Measurements from ENCODE around the gene CCDC85C.
A peak's percentile ranks its signal among the peaks of the same experiment; 100 is the strongest.

CCDC85C gene

DNA sequence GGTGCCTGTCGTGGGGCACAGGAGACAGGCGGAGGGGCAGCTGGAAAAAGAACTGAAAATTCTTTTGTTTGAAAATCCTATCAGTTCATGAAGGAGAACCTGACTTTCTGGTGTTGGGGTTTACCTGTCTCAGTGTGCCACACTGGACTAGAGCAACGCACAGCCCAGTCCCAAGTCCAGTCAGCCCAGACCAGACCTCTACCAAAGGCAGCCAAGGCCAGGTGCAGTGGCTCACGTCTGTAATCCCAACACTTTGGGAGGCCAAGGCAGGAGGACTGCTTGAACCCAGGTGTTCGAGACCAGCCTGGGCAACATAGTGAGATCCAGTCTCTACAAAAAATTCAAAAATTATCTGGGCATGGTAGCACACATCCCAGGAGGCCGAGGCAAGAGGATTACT, 4.6 kb downstream of the CCDC85C start:
- no peak overlapping the region for H3K4me3 ChIP-seq (ENCODE audit: low read length)
- no peaks in the 10 kb centered on the region for H3K9me3 ChIP-seq (ENCODE audit: control insufficient read depth, low read length)
- H3K4me1 ChIP-seq (ENCODE audit: control insufficient read depth, insufficient read depth, low read length), result peaks cover 85% of the 10 kb centered on the region
- H3K36me3 ChIP-seq (ENCODE audit: control insufficient read depth, insufficient read depth, low read length), result no peaks in the 10 kb centered on the region
- peak overlapping the region; percentile 41 for H3K9ac ChIP-seq (ENCODE audit: low read length)
- H3K27me3 ChIP-seq (ENCODE audit: control insufficient read depth, insufficient read depth, low read length), result no peaks in the 10 kb centered on the region

DNA sequence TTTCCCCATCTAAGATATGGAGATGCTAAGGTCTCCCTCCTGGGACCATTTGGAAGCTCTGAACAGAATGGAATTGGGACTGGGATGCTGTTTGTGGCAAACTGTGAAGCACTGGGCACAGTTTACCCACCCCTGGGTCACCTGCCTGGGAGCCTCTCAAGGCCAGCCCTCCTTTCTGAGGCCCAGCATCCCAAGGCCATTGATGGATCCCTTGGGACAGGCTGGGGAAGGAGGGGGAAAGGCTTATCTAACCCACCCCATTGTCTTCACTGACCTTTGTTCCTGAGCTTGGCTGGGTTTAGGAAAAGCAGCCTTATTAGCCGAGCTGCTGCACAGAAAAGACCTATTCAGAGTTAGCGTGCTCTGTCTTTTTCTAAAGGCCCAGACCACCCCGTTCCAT, 5.2 kb downstream of the CCDC85C start:
- H3K9ac ChIP-seq (ENCODE audit: low read length), result peak overlapping the region; percentile 41
- H3K36me3 ChIP-seq (ENCODE audit: control insufficient read depth, insufficient read depth, low read length), result no peaks in the 10 kb centered on the region
- peaks cover 90% of the 10 kb centered on the region for H3K4me1 ChIP-seq (ENCODE audit: control insufficient read depth, insufficient read depth, low read length)
- no peaks in the 10 kb centered on the region for H3K27me3 ChIP-seq (ENCODE audit: control insufficient read depth, insufficient read depth, low read length)
- no peak overlapping the region for H3K4me3 ChIP-seq (ENCODE audit: low read length)
- H3K9me3 ChIP-seq (ENCODE audit: control insufficient read depth, low read length), result no peaks in the 10 kb centered on the region

DNA sequence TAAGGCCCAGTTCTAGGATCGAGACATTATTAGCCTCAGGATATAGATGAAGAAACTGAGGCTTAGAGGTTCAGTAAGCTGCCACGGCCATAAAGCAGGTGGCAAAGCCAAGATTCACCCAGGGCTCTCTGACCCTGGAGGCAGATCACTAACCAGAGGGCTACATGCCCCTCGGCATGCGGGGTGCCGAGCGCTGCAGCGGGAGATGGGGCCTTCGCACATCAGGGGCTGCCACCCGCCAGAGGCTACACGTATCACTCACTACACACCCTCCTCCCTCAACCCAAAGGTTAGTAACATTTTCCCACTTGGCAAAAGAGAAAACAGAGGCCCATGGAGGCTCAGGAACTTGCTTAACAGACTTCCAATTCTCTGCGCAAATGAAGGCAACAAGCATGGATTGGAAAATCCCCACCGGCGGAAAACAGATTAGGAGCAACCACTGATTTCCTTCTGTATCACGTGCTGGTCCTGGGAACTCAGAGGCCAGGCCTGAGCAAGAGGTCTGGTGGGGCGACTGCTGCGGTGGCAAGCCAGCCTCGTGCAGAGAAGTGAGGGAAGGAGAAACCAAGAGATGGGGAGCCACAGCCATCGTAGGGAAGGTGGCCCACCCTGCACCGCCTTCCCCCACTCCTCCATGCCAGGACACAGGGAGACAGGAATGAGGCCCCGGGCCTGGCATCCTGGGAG, 6.0 kb downstream of the CCDC85C start:
- H3K4me1 ChIP-seq (ENCODE audit: control insufficient read depth, insufficient read depth, low read length), result peaks cover 98% of the 10 kb centered on the region
- H3K4me3 ChIP-seq (ENCODE audit: low read length), result peak overlapping the region; percentile 15
- no peaks in the 10 kb centered on the region for H3K27me3 ChIP-seq (ENCODE audit: control insufficient read depth, insufficient read depth, low read length)
- no peak overlapping the region for H3K9ac ChIP-seq (ENCODE audit: low read length)
- no peaks in the 10 kb centered on the region for H3K36me3 ChIP-seq (ENCODE audit: control insufficient read depth, insufficient read depth, low read length)
- no peaks in the 10 kb centered on the region for H3K9me3 ChIP-seq (ENCODE audit: control insufficient read depth, low read length)

DNA sequence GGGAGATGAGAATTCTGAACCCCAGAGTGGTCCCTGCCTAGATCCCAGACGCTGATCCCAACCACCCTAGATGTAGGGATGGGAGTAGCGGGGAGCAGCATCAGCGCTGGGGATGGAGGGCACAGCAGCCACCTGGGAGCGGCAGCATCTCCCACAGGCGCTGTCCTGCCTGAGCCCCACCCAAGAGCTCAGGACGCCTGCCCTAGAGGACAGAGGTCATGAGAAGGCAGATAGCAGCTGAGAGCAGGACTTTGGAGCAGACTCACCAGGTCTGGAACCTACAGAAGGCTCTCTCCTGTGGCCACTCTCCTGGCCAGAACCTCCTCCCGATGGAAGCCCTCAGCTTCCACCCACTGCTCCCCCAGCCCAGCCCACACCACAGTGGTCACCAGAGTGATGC, 7.2 kb downstream of the CCDC85C start:
- Histone ChIP-seq H3K9me3 (ENCODE audit: control insufficient read depth, low read length) (no peaks in the 10 kb centered on the region), H3K36me3 (ENCODE audit: control insufficient read depth, insufficient read depth, low read length) (no peaks in the 10 kb centered on the region), H3K27me3 (ENCODE audit: control insufficient read depth, insufficient read depth, low read length) (no peaks in the 10 kb centered on the region), H3K4me3 (ENCODE audit: low read length) (no peak overlapping the region), H3K9ac (ENCODE audit: low read length) (peak overlapping the region; percentile 57), H3K4me1 (ENCODE audit: control insufficient read depth, insufficient read depth, low read length) (peaks cover 97% of the 10 kb centered on the region)

DNA sequence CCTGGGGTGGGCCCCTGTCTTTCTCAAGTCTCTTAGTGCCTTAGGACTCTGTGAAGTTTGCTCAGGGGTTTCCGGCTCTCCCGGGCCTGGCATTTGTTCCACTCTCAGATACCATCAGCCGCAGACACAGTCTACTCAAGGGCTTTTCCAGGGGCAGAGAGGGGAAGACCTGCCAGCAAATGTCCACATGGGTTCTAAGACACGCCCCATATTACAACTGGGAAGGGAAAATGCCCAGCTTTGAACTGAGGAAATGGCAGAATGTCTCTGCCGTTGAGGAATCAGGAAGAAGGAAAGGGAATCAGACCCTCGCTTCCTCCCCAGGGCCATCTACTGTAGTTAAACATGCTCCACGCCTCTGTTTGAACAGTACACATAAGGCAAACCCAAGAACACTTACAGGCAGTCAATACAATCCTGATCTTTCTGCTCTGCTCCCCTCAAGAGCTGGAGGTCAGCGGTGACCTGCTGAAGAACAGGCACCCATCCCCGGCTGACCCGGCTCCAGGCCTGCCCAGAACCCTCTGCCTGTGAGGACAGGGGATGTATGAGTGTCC, 7.9 kb downstream of the CCDC85C start:
- H3K9ac ChIP-seq (ENCODE audit: low read length), result peak overlapping the region; percentile 57
- H3K4me1 ChIP-seq (ENCODE audit: control insufficient read depth, insufficient read depth, low read length), result peaks cover 95% of the 10 kb centered on the region
- H3K36me3 ChIP-seq (ENCODE audit: control insufficient read depth, insufficient read depth, low read length), result no peaks in the 10 kb centered on the region
- no peaks in the 10 kb centered on the region for H3K9me3 ChIP-seq (ENCODE audit: control insufficient read depth, low read length)
- H3K27me3 ChIP-seq (ENCODE audit: control insufficient read depth, insufficient read depth, low read length), result no peaks in the 10 kb centered on the region
- no peak overlapping the region for H3K4me3 ChIP-seq (ENCODE audit: low read length)

DNA sequence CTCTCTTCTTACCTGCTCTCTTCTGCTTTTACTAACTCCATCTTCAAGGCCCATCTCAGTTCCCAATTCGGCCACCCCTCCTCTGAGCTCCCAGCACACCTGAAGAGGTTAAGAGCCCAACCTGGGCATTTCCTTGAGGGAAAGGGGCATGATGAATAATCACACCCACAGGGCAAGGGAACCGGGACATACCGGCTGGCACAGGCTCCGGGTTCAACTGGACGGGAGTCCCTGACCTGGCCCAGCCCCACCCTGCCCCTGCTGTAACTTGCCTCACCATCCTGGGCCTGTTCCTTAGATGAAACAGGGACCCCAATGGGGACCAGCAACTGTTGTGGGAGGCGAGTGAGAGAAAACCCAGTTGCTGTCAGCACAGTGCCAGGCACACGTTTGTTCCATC, 8.5 kb downstream of the CCDC85C start:
- peak overlapping the region; percentile 57 for H3K9ac ChIP-seq (ENCODE audit: low read length)
- no peaks in the 10 kb centered on the region for H3K9me3 ChIP-seq (ENCODE audit: control insufficient read depth, low read length)
- H3K4me1 ChIP-seq (ENCODE audit: control insufficient read depth, insufficient read depth, low read length), result peaks cover 93% of the 10 kb centered on the region

DNA sequence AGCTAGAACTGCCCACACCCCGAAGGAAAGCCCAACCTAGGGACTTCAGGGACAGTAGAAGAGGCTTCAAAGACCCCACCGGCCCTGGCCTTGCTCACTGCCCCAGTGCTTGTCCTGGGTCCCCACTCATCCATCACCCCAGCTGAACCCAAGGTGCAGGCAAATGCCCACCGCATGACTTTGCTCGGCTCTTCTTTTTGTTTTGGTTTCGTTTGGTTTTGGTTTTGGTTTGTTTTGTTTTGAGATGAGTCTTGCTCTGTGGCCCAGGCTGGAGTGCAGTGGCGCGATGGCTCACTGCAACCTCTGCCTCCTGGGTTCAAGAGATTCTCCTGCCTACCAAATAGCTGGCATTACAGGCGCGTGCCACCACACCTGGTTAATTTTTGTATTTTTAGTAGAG, 9.0 kb downstream of the CCDC85C start:
- Histone ChIP-seq H3K9ac (ENCODE audit: low read length) (no peak overlapping the region), H3K36me3 (ENCODE audit: control insufficient read depth, insufficient read depth, low read length) (no peaks in the 10 kb centered on the region), H3K4me3 (ENCODE audit: low read length) (no peak overlapping the region), H3K4me1 (ENCODE audit: control insufficient read depth, insufficient read depth, low read length) (peaks cover 93% of the 10 kb centered on the region), H3K27me3 (ENCODE audit: control insufficient read depth, insufficient read depth, low read length) (no peaks in the 10 kb centered on the region), H3K9me3 (ENCODE audit: control insufficient read depth, low read length) (no peaks in the 10 kb centered on the region)

More for the DNA sequence above, 8.5 kb downstream of the CCDC85C start:
- H3K4me3 ChIP-seq (ENCODE audit: low read length), result no peak overlapping the region
- no peaks in the 10 kb centered on the region for H3K36me3 ChIP-seq (ENCODE audit: control insufficient read depth, insufficient read depth, low read length)
- H3K27me3 ChIP-seq (ENCODE audit: control insufficient read depth, insufficient read depth, low read length), result no peaks in the 10 kb centered on the region

DNA sequence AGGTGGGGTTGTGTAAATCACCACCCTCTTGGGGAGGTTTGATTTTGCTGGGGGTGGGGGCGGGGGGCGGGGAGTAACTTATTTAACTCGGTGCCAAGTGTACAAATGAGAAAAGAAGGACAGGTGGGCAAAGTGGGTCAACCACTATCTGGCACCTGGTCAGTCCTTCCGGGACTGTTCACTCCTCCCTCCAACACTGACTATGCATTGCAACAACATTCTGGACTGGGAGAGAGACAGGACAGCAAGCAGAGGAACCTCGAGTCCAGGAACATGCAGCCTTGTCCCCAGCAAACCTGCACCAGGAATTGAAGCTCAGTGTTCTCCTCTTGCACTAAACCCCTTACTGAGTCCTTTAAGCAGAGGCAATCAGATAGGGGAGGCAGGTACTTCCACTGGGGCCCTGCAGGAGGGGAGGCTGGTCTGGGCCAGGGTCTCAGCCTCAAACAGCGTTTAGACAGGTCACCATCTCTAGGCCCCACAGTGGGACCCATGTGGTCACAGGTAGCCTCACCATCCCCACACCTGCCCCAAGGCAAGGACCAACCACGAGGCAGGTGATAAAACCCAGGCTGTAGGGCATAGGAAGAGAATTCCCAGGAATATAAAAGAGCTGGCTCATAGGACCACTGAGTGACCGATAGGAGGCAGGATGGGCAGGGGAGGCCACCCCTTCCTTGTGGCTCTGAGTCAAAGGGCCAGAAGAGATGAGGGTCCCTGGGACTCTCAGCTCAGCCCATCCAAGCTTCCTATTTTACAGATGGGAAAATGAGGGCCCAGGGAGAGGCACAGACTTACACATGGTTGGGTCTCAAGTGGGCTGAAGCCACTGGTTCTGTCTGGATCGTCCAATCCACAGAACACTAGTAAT, 9.8 kb downstream of the CCDC85C start:
- Histone ChIP-seq H3K27me3 (ENCODE audit: control insufficient read depth, insufficient read depth, low read length) (no peaks in the 10 kb centered on the region), H3K4me3 (ENCODE audit: low read length) (no peak overlapping the region), H3K4me1 (ENCODE audit: control insufficient read depth, insufficient read depth, low read length) (peaks cover 93% of the 10 kb centered on the region), H3K36me3 (ENCODE audit: control insufficient read depth, insufficient read depth, low read length) (no peaks in the 10 kb centered on the region), H3K9ac (ENCODE audit: low read length) (no peak overlapping the region), H3K9me3 (ENCODE audit: control insufficient read depth, low read length) (no peaks in the 10 kb centered on the region)

DNA sequence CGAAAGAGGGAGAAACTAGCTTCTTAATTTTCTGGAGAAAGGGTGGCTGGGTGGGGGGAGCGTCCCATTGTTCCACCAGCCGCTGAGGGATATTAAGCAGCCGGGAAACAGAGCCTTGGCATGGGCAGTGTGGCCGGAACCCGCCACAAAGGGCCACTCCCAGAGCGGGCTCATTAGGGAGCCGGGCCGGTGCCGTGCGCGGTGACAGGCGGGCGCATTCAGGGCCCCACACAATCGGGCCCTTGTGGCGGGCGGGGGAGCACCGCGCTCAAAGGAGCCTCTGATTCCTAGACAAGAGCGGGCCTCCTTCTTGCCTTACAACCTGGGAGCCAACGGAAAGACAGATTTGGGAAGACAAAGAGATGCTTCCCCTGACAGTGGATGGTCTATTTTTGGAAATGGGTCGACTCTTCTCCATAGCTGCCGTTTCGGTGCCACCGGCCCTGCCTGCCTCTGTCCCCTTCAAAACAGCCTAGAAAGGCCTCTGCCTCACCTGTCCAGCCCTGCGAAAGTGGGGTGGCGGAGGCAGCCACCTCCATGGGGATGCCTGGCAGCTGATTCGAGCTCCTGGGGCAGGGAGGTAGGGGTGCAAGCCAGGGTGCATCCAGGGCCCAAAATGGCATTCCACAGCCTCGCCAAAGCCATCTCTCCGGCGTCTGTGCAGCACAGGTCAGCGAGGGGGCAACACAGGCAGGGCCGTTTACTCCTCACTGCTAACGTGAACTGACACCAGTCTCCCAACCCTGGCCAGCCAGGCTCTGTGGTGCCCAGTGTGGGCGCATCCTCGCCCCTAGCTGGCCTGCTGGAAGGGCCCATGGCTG, 10.9 kb downstream of the CCDC85C start:
- H3K9ac ChIP-seq (ENCODE audit: low read length), result peak overlapping the region; percentile 8

DNA sequence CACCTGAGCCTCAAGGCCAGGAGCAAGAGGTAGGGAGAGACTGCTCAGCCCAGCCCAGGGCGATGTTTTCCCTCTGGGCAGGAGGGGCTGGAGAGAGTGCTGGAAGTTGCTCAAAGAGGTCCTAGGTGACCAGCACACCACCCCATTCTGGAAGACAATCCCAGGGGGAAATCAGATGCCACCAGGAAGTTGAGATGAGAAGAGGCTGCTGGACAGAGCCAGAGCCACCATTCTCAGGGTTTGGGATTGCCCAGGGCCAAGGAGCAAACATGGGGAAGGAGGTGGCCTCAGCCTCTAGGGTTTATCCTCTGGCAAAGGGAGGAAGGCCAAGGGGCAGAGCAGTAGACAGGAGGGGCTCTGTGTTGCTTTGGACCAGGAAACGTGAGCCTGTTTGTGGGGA, 11.6 kb downstream of the CCDC85C start:
- H3K4me1 ChIP-seq (ENCODE audit: control insufficient read depth, insufficient read depth, low read length), result peaks cover 90% of the 10 kb centered on the region
- no peaks in the 10 kb centered on the region for H3K27me3 ChIP-seq (ENCODE audit: control insufficient read depth, insufficient read depth, low read length)
- no peaks in the 10 kb centered on the region for H3K36me3 ChIP-seq (ENCODE audit: control insufficient read depth, insufficient read depth, low read length)
- no peak overlapping the region for H3K4me3 ChIP-seq (ENCODE audit: low read length)
- no peaks in the 10 kb centered on the region for H3K9me3 ChIP-seq (ENCODE audit: control insufficient read depth, low read length)
- peak overlapping the region; percentile 8 for H3K9ac ChIP-seq (ENCODE audit: low read length)

More for the DNA sequence above, 10.9 kb downstream of the CCDC85C start:
- H3K36me3 ChIP-seq (ENCODE audit: control insufficient read depth, insufficient read depth, low read length), result no peaks in the 10 kb centered on the region
- H3K27me3 ChIP-seq (ENCODE audit: control insufficient read depth, insufficient read depth, low read length), result no peaks in the 10 kb centered on the region
- no peaks in the 10 kb centered on the region for H3K9me3 ChIP-seq (ENCODE audit: control insufficient read depth, low read length)
- peaks cover 92% of the 10 kb centered on the region for H3K4me1 ChIP-seq (ENCODE audit: control insufficient read depth, insufficient read depth, low read length)
- no peak overlapping the region for H3K4me3 ChIP-seq (ENCODE audit: low read length)

DNA sequence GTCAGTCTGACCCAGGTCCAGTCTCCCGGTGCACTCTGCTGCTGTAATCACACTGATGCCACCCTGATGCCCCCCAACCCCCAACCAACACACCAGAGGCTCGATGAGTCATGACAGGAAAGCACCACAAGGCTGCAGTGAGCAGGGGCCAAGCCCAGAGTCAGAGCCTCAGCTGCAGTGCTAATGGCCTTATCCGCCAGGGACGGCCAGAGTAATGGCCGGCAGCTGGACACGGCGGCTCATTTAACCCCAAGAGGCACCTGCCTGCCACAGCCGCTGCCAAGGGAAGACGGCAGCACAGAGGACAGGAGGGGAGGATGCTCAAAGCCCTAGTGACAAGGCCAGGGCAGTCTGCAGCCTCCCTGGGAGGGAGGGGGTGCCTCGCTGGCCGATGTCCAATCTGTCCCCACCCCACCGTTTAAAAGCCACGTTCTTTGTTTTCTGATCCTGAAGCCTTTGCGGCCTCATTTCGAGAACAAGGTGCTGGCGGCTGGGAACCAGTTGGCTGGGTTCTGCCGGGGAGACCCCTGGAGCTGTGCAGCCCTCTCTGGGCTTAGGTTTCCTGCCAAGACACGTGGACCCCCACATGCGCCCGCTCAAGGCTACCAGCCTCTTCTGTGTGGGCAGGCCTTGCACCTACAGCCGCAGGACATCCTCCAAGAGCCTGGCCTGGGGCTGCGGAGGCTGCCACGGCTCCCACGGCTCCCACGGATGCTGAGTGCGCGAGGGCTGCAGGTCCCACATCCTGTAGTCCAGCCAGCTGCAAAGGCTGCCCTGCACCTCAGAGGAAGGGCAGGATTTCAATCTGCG, 13.1 kb downstream of the CCDC85C start:
- H3K4me3 ChIP-seq (ENCODE audit: low read length), result no peak overlapping the region
- H3K4me1 ChIP-seq (ENCODE audit: control insufficient read depth, insufficient read depth, low read length), result peaks cover 77% of the 10 kb centered on the region
- no peaks in the 10 kb centered on the region for H3K27me3 ChIP-seq (ENCODE audit: control insufficient read depth, insufficient read depth, low read length)
- no peaks in the 10 kb centered on the region for H3K9me3 ChIP-seq (ENCODE audit: control insufficient read depth, low read length)
- no peaks in the 10 kb centered on the region for H3K36me3 ChIP-seq (ENCODE audit: control insufficient read depth, insufficient read depth, low read length)
- no peak overlapping the region for H3K9ac ChIP-seq (ENCODE audit: low read length)

All from mucosa of stomach (tissue), 1 donor.